Smooth muscle cell of the brain vasculature (primary cell): ENCODE results near the gene SOHLH2.

ENCODE experiments used
- DNase-seq: peaks from one replicate; pipeline ENCODE4 v3.0.0-alpha.2; 2012; ENCODE audit warnings: low read depth, low spot score

SOHLH2 gene

DNA sequence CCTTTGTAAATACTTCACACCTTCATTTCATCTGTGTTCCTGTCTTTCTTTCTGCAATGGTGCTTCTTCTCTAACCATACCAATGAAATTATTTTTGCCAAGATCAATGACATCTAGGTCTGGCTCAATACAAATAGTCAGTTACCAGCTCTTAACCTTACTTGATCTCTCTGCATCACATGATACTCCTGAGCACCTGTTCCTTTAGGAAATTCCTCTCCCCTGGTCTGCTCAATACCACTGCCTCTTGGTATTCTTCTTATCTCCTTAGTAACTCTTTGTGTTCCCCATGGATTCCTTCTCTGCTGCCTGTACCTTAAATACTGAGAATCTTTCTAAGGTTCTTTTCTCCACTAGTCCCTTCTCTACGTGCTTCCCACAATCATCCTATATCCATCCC is 25.9 kb downstream of the SOHLH2 start:
- no peak for DNase-seq

DNA sequence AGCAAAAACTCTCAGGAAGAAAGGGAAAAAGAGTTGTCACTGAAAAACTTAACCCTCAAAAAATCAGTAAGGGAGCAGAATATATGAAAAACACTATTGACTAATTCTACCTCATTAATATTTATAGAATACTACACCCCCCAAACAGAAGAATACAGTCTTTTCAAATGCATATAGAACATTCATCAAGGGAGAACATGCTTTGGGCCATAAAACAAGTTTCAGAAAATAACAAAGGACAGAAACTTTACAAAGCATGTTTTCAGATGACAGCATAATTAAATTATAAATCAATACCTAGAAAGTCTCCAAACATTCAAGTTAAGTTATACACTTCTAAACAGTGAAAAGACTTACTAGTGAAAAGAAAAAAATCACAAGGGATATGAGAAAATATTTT is 30.5 kb downstream of the SOHLH2 start:
- no peak for DNase-seq

DNA sequence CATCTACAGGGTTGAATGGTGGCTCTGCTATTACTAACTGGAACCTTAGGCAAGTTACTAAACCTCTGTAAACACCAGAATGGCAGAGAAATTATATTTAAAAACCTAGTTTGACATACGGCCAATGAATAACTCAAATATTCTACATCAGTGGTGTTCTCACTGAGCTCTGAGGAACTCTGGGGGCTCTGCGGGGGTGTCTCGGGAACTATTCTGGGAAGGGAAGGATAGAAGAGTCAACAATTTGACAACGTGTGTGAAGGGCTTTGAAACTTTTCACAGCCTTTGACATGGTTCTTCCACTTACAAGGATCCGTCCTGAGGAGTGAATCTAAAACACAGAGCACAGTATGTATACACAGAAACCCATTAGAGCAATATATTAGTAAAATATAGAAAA is 38.7 kb downstream of the SOHLH2 start:
- no peak for DNase-seq

DNA sequence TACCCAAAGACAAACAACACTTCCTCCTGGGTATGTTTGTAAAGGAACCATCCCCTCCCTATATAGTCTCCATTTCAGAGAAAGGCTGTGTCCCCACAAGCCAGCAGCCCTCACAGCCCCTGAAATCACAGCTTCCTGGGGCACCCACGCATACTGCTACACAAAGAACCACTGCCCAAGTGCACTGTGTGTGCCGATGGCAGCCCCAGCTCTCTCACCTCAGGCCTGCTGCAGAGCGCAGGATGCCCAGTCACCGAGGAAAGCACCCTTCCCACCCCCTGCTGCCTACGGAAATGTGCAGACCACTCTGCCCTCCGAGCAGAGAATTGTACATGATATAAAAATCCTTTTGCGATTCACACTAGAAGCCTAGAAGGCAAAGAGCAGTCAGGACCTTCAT is 39.4 kb downstream of the SOHLH2 start:
- DNase-seq: no peak

DNA sequence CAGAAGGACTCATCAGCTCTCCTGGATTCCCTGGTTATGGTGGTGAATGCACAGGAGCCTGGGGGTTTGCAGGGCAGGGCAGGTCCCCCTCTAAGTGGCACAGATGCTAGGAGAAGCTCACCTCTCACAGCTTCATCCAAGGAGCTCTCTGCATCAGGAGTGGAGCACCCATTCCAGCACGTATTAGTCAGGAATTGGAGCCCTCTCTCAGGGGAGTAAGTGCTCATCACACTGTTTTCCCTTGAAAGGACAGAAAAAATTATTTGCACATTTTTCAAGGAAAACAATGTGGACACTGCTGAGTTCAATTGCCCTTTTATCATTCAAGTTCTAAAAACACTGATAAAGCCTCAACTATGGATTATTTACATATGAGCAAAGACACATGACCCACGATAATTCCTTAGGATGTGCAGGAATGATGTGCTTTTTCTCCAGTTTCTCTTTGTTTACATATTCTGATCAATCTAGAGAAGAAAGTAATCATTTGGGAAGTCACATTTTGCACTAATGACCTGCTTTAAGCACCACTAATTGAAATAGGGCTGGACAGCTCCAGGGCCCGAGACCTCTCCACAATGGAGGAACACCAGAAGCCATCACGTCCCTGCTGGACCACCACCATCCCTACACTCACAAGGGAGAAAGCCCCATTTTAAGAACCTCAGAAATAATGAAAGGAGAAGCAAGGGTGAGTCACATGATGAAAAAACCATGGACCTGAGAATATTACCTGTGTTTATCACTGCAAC is 40.6 kb downstream of the SOHLH2 start:
- no peak for DNase-seq

DNA sequence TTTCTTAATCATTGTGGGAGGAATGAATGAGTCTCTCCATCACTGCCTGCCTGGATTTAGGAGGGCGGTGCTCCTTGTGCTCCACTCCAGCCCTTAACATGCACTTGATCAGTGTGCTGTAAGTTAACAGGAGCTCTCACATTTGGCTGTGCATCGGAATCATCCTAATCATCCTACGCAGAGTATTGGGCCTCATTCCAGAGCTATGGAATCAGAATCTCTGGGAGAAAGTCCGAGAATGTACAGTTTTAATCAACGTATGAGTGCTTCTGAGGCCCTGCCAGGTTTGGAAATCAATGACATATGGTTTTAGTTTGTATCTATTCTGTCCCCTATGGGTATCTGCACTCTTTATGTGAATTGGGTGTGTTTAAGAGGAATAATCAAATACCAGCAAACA is 48.3 kb downstream of the SOHLH2 start:
- no peak for DNase-seq

DNA sequence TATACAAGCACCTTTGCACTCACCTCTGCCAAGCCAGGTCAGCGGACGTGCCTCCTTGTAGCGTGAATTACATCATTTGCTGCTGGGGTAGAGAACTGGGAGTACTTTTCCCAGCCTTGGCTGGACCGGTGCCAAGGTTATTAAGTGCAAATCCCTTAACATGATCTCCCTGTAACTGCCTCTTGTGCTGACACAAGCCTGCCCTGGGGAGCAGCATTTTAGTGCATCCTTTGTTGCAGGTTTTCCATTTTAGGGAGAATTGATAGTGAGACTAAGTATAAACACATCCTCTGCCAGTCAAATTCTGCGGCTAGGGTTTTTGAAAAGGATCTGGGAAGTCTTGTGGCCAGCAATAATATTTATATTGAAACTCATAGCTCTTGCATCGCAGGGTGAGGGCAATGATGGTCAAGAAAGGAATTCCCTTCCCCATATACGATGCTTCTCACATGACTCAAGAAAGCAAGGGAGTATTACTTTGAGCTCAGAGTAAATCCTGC is 50.5 kb downstream of the SOHLH2 start:
- peak; percentile 98 for DNase-seq

DNA sequence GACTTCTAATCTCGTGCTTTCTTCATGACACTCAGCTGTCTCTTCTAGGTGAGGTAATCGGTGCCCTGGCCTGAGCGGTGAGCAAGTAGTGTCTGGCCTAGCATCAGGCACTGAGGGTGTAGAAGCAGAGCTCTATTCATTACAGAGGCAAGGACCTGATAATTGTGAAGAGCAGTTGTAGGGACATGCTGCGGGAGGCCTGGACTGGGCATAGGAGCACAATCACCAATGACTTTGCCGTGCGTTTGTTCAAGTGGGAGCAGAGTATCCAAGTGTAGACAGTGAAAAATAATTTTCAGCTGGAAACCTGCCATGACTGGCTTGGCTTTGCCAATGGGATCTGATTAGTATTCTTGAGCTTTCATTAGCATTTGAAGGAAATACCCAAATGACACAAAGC is 51.1 kb downstream of the SOHLH2 start:
- no peak for DNase-seq

DNA sequence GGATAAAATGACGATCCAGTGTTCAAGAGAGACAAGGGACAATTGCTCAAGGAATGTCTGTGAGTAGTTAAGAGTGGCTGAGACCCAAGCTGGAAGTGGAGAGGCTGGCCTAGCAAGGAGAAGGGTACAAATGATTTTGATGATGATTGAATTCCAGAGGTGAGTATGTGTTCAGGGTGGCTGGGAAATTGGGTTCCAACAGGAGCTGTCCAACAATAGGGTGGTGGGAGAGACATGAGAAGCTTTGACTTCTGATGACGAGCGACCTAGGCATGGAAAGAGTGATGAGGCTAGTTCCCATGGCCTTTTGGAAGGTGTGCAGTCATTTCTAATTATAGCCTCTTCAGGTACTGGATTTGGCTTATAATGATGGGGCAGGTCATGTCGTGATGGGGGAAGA is 54.1 kb downstream of the SOHLH2 start:
- no peak for DNase-seq

DNA sequence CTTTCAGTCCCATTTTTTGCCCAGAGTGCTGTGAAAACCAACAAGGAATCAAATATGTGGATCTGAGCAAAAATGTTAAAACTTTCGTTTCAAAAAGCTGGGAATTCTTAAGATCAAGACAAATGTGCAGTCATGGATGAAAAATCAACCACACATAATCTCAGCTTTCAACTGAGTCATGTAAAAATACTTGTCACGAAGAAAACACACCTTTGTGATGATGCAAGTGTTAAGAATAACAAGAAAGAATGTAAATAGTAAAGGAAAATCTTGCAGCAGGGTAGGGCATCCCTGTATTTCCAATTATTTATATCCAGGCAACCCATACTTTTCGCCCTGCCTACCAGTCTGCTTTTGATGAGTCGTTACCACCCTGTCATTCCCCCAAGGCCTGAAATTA is 55.7 kb downstream of the SOHLH2 start:
- DNase-seq: no peak

DNA sequence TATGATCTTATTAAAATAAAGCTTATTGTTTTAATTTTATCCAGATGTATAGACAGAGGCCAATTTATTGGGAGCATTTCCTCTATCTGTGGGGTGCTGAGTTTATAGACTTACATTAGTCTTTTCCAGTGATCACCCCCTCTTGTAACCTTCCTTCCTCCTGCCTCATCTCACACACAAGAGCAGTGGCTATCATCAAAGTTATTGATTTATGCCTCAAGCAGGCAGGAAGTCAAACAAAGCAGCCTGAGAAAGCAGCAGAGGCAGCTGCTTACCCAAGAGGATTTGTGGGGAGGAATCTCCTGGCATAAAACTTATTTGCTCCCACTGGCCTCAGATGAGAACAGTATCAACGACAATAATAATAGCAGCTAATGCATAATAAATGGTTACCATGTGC is 56.9 kb downstream of the SOHLH2 start:
- DNase-seq: no peak

DNA sequence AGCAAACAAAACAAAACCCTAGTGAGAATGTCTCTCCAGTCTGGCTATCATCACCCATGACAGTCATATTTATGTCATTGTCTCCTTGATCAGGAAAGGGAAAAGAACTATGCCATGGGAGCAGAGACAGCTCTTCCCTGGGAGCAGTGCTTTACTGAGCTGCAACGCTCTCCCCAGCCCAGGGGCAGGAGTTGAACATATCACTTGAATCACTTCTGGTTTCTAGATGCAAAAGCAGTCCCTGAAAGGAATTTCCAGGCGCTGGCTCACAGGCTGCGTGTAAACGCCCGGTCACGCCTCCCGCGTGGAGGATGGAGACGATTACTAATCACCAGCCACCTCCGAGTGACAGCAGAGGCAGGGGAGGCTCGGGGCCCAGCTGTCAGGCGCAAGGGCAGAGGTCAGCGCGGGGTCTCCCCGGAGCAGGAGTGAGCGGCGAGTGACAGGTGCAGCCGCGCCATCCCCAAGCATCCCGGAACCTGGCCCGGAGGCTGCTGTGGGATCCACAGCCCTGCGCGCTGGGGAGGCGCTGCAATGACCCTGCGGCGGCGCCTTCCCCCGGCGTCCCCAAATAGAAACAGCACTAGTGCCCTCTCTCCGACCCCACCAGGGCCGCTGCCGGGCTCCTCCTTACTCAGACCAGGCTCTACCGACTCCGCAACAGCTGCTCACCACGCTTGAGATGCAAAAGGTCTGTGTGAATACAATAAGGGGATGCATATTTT is 59.6 kb downstream of the SOHLH2 start:
- no peak for DNase-seq

DNA sequence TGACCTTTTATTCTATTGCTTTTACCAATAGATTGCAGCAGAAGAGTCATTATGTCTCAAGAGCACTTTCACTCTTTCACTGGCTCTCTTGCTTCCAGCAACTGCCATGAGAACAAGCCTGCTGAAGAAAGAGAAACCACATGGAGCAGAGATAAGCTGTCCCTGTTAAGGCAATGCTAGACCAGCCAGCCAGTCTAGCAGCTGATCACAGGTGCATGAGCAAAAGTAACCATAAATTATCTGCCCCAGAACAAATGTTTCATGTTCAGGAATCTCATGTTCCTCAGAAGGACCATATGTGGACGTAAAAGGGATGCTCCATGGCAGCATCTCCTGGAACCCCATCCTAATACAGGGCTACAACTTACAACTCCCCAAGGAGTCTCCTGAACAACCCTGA is 62.8 kb downstream of the SOHLH2 start:
- no peak for DNase-seq

DNA sequence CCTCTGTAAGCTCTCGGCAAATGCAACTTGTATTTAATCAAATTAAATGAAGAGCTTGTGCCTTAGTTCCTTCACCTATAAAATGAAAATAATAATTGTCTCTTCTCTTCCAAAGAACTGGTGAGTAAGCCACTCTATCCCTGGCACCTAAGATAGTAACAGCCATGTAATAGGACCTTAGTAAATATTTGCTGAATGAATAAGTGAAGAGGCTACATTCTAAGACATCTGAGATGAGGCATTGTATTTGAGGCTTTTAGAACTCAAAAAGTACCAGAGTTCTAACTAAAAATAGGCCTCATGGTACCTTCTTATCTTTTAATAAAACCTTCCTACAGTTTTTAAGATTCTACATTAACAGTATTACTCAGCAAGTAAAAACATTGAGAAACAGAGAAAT is 65.9 kb downstream of the SOHLH2 start:
- no peak for DNase-seq

DNA sequence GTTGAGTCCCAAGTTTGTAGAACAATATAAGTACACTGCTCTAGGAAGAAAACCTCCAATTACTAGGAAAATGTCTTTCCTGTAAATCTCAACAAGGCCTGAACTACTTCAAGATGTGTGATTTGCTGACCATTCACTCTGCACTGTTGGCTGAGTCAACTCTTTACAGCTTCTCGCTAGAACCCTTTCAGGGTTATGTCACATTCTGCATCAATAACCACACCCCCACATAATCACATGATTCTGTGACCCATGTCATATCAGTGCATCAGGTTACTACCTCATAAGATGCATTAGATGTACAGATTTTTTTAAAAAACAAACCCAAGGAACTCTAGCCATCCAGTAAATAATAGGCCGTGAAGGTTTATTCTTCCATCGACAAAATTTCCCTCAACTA is 67.0 kb downstream of the SOHLH2 start:
- no peak for DNase-seq

DNA sequence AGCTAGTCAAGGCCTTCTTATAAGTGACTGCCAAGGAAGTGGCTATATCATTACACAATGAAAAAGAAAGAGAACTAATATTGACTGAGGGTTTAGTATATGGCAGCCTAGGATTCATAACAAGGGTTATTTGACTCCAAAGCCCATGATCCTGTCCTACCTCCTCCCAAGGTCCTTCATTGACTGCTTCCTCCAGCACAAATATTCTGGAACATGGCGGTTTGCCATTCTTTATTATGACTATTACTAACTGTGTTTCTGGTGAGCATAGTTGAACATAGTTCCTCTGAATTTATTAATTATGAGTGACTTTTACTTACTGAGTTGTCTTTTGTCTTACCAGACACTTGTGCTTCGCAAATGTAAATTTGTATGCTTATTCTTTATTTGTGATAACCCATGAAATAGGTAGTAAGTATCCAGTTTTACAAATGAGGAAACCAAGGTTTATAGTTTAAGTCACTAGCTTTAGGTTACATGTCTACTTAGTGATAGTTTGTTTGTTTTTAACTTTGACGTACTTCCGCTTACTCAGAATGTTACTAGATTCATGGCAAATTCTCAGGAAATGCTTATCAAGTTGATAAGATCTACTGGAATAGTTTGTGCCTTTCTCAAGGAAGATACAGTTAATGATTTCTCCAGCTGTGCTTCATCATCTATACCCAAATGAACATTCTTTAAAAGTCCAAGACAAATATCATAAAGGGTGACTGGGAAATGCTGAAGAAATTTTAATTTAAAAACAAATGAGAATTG is 67.7 kb downstream of the SOHLH2 start:
- no peak for DNase-seq

DNA sequence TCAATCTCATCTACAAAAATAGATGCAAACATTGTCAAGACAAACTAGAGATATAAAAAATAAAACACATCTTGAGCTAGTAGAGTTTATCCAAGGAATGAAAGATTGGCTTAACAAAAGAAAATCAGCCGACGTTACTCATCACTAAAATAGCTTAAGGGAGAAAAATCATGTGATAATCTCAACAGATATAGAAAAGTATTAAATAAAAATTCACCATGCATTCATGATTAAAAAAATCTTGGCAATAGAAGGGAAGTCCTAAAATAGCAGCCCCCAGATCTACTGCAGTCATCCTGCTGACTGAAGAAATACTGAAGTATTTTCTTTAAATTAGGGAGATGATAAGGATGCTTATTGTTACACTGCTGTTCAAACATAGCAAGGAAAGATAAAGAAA is 70.6 kb downstream of the SOHLH2 start:
- no peak for DNase-seq

DNA sequence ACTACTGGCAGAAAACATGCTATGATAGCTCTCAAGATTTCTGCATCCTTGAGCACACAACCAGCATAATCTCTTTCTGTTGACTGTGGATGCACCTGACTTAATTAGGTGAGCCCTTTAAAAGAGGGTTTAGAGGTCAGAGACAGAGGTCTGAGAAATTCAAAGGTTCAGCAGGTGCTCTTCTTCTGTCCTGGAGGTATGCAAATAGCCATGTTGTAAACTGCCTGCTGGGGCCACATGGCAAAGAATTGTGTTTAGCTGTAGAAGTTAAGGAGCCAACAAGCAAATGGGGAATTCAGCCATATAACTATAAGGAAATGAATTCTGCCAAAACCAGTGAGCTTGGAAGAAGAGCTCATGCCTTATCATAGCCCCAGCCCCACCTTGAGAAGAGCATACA is 71.6 kb downstream of the SOHLH2 start:
- DNase-seq: no peak

DNA sequence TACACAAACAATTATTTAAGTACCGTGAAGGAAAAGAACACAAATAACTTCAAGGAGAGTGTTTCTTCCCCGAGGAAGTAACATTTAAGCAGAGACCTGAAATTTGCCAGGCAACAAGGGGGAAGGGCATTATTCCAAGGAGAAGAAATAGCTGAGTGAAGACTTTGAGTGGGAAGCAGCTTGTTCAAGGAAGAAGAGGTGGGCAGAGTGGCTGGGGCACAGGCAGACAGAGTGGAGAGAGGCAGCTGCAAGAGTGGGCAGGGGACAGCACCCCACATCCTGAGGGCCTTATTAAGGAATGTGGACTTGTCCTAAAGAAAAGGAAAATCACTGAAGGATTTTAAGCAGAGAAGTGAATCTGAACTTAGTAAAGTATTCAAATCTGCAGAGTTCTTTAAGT is 78.5 kb downstream of the SOHLH2 start:
- no peak for DNase-seq

DNA sequence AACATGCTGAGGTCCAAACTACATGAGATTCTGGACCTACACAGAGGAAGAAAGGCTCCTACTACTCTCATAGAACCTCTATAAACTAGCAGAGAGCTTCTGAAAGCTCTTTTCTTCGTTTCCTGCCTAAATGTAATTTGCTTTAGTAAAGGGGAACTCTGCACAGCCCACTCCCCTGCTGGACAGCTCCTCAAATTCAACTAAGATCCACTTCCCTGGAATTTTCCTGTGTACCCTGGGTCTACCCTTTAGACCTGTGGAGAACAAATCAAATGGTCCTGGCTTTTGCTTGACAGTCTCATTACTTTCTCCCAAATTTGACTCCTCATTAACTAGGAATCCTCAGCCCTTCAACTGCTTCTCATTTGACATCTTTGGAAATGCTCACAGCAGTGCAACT is 79.7 kb downstream of the SOHLH2 start:
- no peak for DNase-seq

DNA sequence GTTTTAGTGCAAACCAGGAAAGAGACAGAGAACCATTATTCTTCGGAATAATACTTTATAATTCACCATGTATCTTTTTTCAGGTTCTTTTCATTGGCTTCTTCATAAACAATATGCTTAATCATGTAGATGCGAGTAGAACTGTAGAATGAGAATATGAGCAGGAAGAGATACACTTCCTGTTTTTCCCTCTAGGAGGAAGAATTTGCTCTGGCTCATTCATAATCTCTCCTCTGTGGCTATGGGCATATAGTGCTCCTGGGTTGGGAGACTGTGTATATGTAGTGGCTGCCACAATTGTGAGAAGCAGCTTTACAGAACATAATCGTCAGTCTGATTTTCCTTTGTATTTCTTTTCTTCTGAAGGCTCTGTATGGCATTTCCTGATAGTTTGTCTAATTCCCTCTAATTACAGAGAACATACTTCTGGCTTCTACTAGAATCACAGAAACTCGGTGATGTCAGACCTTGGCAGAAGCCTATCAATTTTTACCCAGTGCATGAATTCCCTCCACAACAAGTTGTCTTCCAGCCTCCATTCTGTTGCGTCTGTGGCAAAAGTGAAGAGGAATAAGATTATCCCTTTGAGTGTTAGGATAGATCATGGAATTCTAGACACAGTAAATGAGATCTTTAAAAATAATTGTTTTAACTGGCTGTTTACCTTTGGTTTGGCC is 80.3 kb downstream of the SOHLH2 start:
- no peak for DNase-seq

DNA sequence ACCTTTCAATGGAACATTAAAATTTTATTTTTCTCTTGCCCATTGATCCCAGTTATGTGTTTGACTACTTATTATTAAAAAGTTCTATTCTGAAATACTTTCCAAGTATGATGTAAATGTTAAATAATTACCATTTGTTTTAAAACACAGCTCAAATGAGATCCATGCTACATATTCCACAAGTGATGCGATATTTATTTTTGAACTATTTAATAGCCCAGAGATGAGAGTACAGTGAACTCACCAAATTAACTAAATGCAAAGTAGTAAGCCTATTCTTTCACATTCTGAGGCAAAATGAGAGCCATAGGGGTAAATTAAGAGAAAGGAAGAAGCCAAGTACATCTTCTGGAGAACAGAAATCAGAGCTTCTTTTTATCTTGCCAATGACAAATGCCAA is 82.0 kb downstream of the SOHLH2 start:
- no peak for DNase-seq
